ENCODE results near the gene TMEM205.
A peak's percentile ranks its signal among the peaks of the same experiment; 100 is the strongest.

TMEM205 gene

DNA sequence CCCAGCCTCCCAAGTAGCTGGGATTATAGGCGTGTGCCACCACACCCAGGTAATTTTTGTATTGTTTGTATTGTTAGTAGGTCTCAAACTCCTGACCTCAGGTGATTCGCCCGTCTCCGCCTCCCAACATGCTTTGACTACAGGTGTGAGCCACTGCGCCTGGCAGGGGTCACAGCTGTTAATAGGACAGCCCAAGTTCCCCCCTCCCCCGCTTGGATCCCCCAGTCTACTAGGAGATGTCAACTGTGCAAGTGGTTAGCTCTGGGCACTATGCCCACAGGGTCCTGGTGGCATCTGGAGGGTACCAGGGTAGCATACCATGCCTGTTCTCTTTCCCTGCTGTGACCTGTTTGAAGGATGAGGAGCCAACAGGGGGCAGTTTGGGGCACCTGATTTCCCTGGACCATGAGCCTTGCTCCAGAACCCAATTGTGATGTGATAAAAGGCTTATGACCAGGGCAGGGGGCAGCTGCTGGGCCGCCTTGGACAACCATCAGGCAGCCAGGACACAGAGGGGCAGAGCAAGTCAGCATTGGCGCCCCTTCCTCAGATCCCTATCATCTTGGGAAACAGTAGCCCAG, 50.3 kb downstream of the TMEM205 start, which contains the start of gene TSPAN16:
Gene TSPAN16, plus strand, starts transcription at position 496 of the 581 bp plus-strand sequence. CDS start 138 bp downstream, outside the sequence.
- no peak for FAIRE-seq

GRCh38 chr19:11295180-11295579, 50.9 kb downstream of the TMEM205 start:
- FAIRE-seq, result no peak

DNA sequence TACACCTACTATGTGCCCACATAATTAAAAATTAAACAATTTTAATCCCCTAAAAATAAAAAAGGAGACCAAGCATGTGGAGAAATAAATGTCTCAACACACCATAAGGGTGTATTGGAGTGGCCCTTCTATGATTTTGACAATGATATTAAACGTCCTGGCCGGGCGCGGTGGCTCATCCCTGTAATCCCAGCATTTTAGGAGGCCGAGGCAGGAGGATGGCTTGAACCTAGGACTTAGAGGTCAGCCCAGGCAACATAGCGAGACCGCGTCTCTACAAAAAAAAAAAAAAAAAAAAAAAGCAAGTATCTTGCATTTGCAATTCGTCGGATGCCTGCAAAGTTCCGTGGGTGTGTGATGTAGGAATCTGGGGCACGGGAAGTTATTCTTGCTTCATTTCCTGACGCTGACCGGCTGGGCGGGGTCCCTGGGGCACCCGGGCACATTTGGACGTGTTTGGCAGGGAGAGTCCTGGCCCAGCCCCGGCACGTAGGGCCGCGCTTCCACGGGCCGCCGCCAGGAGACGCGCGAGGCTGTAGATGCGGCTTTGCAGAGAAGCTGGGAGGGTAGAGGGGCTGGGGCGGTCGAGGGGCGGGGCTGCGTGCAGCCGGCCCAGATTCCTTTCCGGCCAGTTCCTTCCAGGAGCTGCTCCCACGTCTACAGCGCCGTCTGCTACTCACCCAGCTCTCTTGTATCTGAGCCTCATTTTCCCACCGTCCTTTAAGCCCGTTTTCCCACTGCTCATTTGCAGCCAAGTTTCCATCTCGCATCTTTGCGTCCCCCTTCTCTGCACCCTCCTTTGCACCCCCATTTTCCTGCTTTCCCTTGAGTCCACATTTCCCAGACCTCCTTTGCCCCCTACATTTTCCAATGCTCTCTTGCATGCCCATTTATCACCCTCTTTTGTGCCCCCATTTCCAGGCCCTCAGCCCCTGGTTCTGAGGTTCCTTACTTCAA, 52.4 kb downstream of the TMEM205 start:
- peak; percentile 49 for FAIRE-seq
